Measurements from ENCODE around the gene GPATCH1.
A peak's percentile ranks its signal among the peaks of the same experiment; 100 is the strongest.
"Not testable (repeated sequence)": the region's sequence is repeated elsewhere in the genome, so short reads cannot be mapped to it uniquely, and the experiment has no call there.

Gene GPATCH1

GRCh38 chr19:33152625-33153024 lies 71.6 kb downstream of the GPATCH1 start:
- not testable (repeated sequence) for DNase-seq (ENCODE audit: extremely low spot score, insufficient read length, low read depth); FAIRE-seq

GRCh38 chr19:33154313-33154712 lies 73.3 kb downstream of the GPATCH1 start:
- not testable (repeated sequence) for DNase-seq (ENCODE audit: extremely low spot score, insufficient read length, low read depth); FAIRE-seq

- no peak for DNase-seq (ENCODE audit: extremely low spot score, insufficient read length, low read depth)
- no peak for FAIRE-seq
Observed at GRCh38 chr19:33156334-33156733, 75.4 kb downstream of the GPATCH1 start.

GRCh38 chr19:33157906-33158305 lies 76.9 kb downstream of the GPATCH1 start:
- FAIRE-seq (no peak), DNase-seq (ENCODE audit: extremely low spot score, insufficient read length, low read depth) (no peak)

- FAIRE-seq (no peak), DNase-seq (ENCODE audit: extremely low spot score, insufficient read length, low read depth) (no peak)
Observed at GRCh38 chr19:33158365-33158764, 77.4 kb downstream of the GPATCH1 start.

- DNase-seq (ENCODE audit: extremely low spot score, insufficient read length, low read depth) (no peak), FAIRE-seq (no peak)
Observed at GRCh38 chr19:33159149-33159548, 78.2 kb downstream of the GPATCH1 start.

GRCh38 chr19:33159893-33160292 lies 78.9 kb downstream of the GPATCH1 start:
- FAIRE-seq (no peak), DNase-seq (ENCODE audit: extremely low spot score, insufficient read length, low read depth) (no peak)

GRCh38 chr19:33161201-33161600 lies 80.2 kb downstream of the GPATCH1 start:
- FAIRE-seq, result no peak

GRCh38 chr19:33163481-33163880 lies 82.5 kb downstream of the GPATCH1 start:
- FAIRE-seq (no peak), DNase-seq (ENCODE audit: extremely low spot score, insufficient read length, low read depth) (no peak)

More at GRCh38 chr19:33161201-33161600, 80.2 kb downstream of the GPATCH1 start:
- DNase-seq (ENCODE audit: extremely low spot score, insufficient read length, low read depth), result no peak

GRCh38 chr19:33166037-33166436 lies 85.1 kb downstream of the GPATCH1 start:
- not testable (repeated sequence) for FAIRE-seq; DNase-seq (ENCODE audit: extremely low spot score, insufficient read length, low read depth)

- DNase-seq (ENCODE audit: extremely low spot score, insufficient read length, low read depth) (no peak), FAIRE-seq (no peak)
Observed at GRCh38 chr19:33167438-33167837, 86.5 kb downstream of the GPATCH1 start.

GRCh38 chr19:33168528-33168927 lies 87.5 kb downstream of the GPATCH1 start:
- DNase-seq (ENCODE audit: extremely low spot score, insufficient read length, low read depth) (no peak), FAIRE-seq (no peak)

- DNase-seq (ENCODE audit: extremely low spot score, insufficient read length, low read depth) (no peak), FAIRE-seq (no peak)
Observed at GRCh38 chr19:33171222-33171795, 90.3 kb downstream of the GPATCH1 start.

- FAIRE-seq (no peak), DNase-seq (ENCODE audit: extremely low spot score, insufficient read length, low read depth) (no peak)
Observed at GRCh38 chr19:33171916-33172359, 91.0 kb downstream of the GPATCH1 start.

GRCh38 chr19:33174186-33174585 lies 93.2 kb downstream of the GPATCH1 start:
- FAIRE-seq (no peak), DNase-seq (ENCODE audit: extremely low spot score, insufficient read length, low read depth) (no peak)

GRCh38 chr19:33175156-33175782 lies 94.3 kb downstream of the GPATCH1 start:
- FAIRE-seq, result no peak
- DNase-seq (ENCODE audit: extremely low spot score, insufficient read length, low read depth), result no peak

GRCh38 chr19:33175886-33176669 lies 95.1 kb downstream of the GPATCH1 start:
- FAIRE-seq, result no peak

GRCh38 chr19:33176670-33177416 lies 95.9 kb downstream of the GPATCH1 start:
- peak; percentile 93 for DNase-seq (ENCODE audit: extremely low spot score, insufficient read length, low read depth)
- FAIRE-seq, result peak; percentile 96

More at GRCh38 chr19:33175886-33176669, 95.1 kb downstream of the GPATCH1 start:
- peak; percentile 23 for DNase-seq (ENCODE audit: extremely low spot score, insufficient read length, low read depth)

GRCh38 chr19:33177417-33177979 lies 96.5 kb downstream of the GPATCH1 start:
- DNase-seq (ENCODE audit: extremely low spot score, insufficient read length, low read depth) (no peak), FAIRE-seq (peak; percentile 29)
